Lower lobe of right lung (tissue), 2 donors: ENCODE data around the gene OR6N2. TPM values are rescaled to one million over a fixed set of nuclear protein-coding genes. Genes with fewer than 3 reads are reported as not detected.
A peak's percentile ranks its signal among the peaks of the same experiment; 100 is the strongest.

Source experiments
- ATAC-seq, 2 donors: fragments of 200-7000 bp; cut with Tn5 transposase; one replicate each; pipeline ENCODE4 v1.9.1; 2020 to 2022; ENCODE audit warnings: mild to moderate bottlenecking in 2 of 2, moderate library complexity in 2 of 2
- DNase-seq: peaks from one replicate; pipeline ENCODE4 v3.0.0-alpha.2; 2020
- H3K27ac ChIP-seq: fragments of 200-600 bp; one replicate; pipeline ENCODE4 v1.8.0; 2022
- H3K27me3 ChIP-seq: fragments of 200-600 bp; one replicate; pipeline ENCODE4 v1.8.0; 2022; ENCODE audit warnings: low read depth
- H3K36me3 ChIP-seq: fragments of 200-600 bp; one replicate; pipeline ENCODE4 v1.8.0; 2022; ENCODE audit warnings: mild to moderate bottlenecking
- H3K4me1 ChIP-seq: fragments of 200-600 bp; one replicate; pipeline ENCODE4 v1.8.0; 2022
- H3K4me3 ChIP-seq: fragments of 200-600 bp; one replicate; pipeline ENCODE4 v1.8.0; 2022; ENCODE audit warnings: mild to moderate bottlenecking
- H3K9me3 ChIP-seq: fragments of 200-600 bp; one replicate; pipeline ENCODE4 v1.8.0; 2022
- intact Hi-C: fragments of 100-400 bp; cut with DNase I; formaldehyde crosslinking; loops from one replicate; pipeline ENCODE4 v1.11.0; 2022
- total RNA-seq: library from RNA; stranded (reverse); fragmentation: NEBNext Ultra II Directional; extraction: Animal tissue kit (Norgen Biotek cat#: 25700); gene quantifications from one replicate; pipeline ENCODE4 v1.2.1, GENCODE V29; 2021
- TF ChIP-seq, protein P1 (sequence below): fragments of 200-600 bp; IDR thresholded peaks from one replicate; pipeline ENCODE4 v1.8.0; 2022; ENCODE audit warnings: antibody characterized with exemption, mild to moderate bottlenecking
- donor health status: DM: no; HTN: yes; CAD: no; lungs with severe emphysema.

The OR6N2 gene
- total RNA-seq, 1 donor from 2014 or later: 0.30 TPM

DNA sequence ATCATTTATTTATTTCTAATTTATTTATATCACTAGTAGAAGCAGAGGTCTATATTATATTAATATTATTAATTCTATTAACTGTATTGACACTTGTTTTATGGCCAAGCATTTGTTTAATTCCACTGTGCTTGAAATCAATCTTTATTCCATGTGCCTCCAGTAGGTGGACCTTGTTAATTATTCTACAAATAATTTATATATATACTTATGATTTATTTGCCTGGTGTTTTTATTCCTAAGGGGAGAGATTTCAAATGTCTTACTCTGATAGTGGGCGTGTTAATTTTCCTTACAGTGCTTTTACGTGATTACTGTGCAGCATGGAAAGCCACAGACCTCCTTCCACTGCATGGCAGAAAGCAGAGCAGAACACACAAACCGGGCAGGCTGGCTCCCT is 17.5 kb upstream of the OR6N2 start:
- H3K27me3 ChIP-seq: no peaks in the 10 kb centered on the region
- no peaks in the 10 kb centered on the region for H3K4me1 ChIP-seq
- intact Hi-C loops: no loop called here
- no peaks in the 10 kb centered on the region for H3K9me3 ChIP-seq
- H3K4me3 ChIP-seq: no peak overlapping the region
- TF ChIP-seq, protein P1, sequence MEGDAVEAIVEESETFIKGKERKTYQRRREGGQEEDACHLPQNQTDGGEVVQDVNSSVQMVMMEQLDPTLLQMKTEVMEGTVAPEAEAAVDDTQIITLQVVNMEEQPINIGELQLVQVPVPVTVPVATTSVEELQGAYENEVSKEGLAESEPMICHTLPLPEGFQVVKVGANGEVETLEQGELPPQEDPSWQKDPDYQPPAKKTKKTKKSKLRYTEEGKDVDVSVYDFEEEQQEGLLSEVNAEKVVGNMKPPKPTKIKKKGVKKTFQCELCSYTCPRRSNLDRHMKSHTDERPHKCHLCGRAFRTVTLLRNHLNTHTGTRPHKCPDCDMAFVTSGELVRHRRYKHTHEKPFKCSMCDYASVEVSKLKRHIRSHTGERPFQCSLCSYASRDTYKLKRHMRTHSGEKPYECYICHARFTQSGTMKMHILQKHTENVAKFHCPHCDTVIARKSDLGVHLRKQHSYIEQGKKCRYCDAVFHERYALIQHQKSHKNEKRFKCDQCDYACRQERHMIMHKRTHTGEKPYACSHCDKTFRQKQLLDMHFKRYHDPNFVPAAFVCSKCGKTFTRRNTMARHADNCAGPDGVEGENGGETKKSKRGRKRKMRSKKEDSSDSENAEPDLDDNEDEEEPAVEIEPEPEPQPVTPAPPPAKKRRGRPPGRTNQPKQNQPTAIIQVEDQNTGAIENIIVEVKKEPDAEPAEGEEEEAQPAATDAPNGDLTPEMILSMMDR: no peak
- no peak overlapping the region for H3K27ac ChIP-seq
- ATAC-seq (no peak), DNase-seq (no peak)
- H3K36me3 ChIP-seq: no peaks in the 10 kb centered on the region

DNA sequence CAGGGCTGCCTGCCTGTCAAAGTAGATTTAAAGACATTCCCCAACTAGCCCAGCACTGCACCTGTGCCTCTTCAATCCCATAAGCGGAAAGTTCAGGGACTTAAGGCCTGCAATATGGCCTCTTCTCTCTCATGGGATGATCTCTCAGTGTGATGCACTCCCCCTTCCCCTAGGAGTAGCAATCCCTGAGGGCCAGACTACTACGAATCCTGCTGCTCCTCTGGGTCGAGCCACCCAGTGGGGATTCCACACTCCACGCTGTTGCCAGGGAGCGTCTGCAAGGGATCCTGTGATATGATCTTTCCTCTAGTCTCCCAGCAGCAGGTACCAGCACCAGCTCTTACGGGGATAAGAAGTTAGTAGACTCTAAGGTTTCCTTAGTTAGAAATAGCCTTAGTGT is 13.2 kb upstream of the OR6N2 start:
- no peaks in the 10 kb centered on the region for H3K27me3 ChIP-seq
- H3K4me3 ChIP-seq: no peak overlapping the region
- ATAC-seq (no peak), DNase-seq (no peak)
- H3K36me3 ChIP-seq: no peaks in the 10 kb centered on the region
- H3K4me1 ChIP-seq: no peaks in the 10 kb centered on the region
- no peak overlapping the region for H3K27ac ChIP-seq
- intact Hi-C loops: no loop called here
- TF ChIP-seq, protein P1: no peak
- no peaks in the 10 kb centered on the region for H3K9me3 ChIP-seq

DNA sequence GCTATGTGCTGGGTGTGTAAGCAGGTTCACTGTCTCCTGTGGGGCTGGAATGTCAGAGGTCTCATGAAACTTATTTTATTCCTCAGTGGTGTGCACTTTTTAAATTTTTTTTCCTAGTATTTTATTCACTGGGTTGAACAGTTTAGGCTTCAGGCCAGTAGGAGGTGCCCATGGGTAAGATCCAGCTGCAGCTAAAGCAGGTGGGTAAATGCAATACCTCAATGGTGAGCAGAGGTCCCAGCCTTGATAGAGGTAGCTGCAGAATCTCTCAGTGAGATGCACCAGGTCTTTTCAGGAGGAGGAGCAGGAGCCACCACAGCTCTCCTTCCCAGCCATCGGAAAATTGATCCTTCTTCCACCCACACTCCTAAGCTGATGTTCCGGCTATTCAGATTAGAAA is 12.6 kb upstream of the OR6N2 start:
- intact Hi-C loops: no loop called here
- Histone ChIP-seq H3K4me3 (no peak overlapping the region), H3K4me1 (no peaks in the 10 kb centered on the region), H3K36me3 (no peaks in the 10 kb centered on the region), H3K27me3 (no peaks in the 10 kb centered on the region), H3K27ac (no peak overlapping the region), H3K9me3 (no peaks in the 10 kb centered on the region)
- TF ChIP-seq, protein P1: peak; percentile 40
- DNase-seq (no peak), ATAC-seq (peak in 1 of 2 donors; percentile 51)

DNA sequence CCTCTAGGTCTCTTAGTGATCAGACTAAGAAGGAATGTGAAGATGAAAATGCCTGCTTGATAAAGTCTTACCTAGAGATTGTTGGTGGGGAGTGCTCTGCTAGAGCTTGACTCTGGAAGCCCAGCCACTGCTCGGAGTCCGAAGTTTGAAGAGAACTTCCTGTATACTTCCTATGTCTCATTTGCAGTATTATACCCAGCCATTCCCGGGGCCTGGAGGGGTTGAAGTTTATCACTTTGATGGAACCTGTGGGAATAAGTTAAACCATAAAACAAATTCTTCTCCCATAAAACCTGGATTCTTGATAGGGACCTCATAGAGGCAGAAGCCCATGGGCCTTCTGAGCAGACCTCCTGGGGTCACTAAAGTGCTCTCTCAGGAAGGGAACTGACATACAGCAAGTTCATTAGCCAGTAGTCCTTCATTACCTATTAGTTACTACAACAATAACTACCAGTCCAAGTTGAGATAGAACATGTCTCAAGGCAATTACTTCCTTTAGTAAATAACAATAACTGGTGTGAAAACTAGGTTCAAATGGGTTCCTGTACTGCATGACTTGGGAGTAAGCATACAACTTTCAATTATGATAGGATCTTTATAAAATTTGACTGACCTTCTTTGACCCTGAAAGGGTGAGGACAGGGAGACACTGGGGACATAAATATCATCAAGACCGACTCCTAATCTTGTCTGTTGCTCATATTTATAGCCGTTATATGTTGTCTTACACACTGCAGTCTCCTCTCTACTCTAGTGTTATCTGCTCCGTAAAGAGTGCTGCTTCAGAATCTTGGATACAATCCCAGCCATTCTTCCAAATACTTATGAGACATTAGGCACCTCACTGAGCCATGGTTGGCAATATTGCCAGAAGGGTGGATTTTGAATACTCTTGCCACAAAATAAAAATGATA is 8.8 kb downstream of the OR6N2 start, which contains the start of gene OR6N1:
Gene OR6N1, minus strand, starts transcription at position 246 of the 917 bp plus-strand sequence. CDS start 5,513 bp downstream, outside the sequence.
- ATAC-seq (no peak), DNase-seq (no peak)
- H3K36me3 ChIP-seq: no peaks in the 10 kb centered on the region
- TF ChIP-seq, protein P1: no peak
- intact Hi-C loops: no loop called here
- no peak within 1 kb of the TSS for H3K27ac ChIP-seq
- H3K4me1 ChIP-seq: no peaks in the 10 kb centered on the region
- no peaks in the 10 kb centered on the region for H3K27me3 ChIP-seq
- no peaks in the 10 kb centered on the region for H3K9me3 ChIP-seq
- no peak within 1 kb of the TSS for H3K4me3 ChIP-seq

DNA sequence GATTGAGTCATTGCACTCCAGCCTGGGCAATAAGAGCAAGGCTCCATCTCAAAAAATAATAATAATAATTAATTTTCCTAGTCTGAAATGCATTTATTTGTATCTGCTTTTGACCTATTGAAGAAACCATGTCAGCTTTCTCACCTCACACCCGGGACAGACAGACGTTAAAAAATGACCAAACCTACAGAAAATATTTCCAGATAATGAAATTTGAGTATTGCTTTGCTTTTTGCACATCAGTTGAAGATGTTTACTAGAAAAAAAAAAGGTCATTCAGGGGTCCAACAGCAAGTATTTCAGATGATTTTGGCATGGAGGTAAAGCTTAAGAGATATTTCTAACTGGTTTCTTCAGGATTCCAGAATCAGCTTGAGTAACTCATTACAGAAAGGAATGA is 26.6 kb downstream of the OR6N2 start, which contains the start of gene OR6K6:
Gene OR6K6, plus strand, starts transcription at position 301 of the 400 bp plus-strand sequence. CDS start 168 bp downstream, outside the sequence.
- H3K4me1 ChIP-seq: no peaks in the 10 kb centered on the region
- DNase-seq (no peak), ATAC-seq (no peak)

More for the DNA sequence above, 26.6 kb downstream of the OR6N2 start, which contains the start of gene OR6K6:
- H3K36me3 ChIP-seq: no peaks in the 10 kb centered on the region
- peaks cover 4% of the 10 kb centered on the region for H3K27me3 ChIP-seq
- TF ChIP-seq, protein P1: no peak
- intact Hi-C loops: no loop called here
- H3K4me3 ChIP-seq: no peak within 1 kb of the TSS
- no peak within 1 kb of the TSS for H3K27ac ChIP-seq
- no peaks in the 10 kb centered on the region for H3K9me3 ChIP-seq
